NCI-H345 treated with DMSO at 0.1 percent for 48 hours (cell line): ENCODE results near the gene GALNT1.

Experiments
- DNase-seq: peaks from one replicate; lab custom pipeline; 2025; ENCODE audit not compliant: unreplicated experiment; lab: John Stamatoyannopoulos, UW

The GALNT1 gene

GRCh38 chr18:35616664-35617423 is 35.3 kb downstream of the GALNT1 start:
- no peak for DNase-seq

DNA sequence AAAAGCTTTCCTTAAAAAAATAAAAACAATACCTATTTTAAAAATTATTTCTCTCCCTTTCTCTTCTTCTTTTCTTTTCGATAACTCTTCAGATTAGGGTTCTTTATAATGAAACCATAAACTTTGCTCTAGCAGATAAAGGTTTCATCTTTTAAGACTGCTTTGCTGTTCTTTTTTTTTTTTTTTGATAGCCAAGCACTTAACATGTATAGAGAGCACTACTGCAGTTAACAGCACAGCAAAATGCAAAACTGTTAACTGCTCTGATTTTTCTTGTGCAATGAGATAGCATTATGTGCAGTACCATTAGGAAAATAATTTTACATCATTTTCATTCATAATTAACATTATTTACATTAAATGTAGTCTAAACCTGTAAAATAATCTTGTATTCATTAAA is 36.3 kb downstream of the GALNT1 start:
- DNase-seq = no peak

GRCh38 chr18:35618289-35618688 is 36.7 kb downstream of the GALNT1 start:
- no peak for DNase-seq

DNA sequence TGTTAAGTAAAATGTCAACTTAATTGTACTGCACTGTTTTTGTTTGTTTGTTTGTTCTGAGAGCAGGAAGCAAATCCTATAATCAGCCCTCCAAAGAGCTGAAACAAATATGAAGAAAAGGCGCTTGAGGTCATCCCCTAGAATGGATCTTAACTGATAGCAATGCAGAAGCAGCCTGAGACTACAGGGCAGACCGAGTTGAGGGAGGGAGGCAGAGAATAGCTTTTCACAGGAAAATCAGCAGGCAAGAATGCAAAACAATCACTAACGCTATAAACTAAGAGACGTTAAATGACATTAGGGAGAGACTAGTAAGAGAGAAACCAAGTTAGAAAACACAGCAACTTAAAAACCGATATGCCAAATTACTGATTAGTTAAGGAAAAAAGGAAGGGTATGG is 37.2 kb downstream of the GALNT1 start:
- no peak for DNase-seq

- DNase-seq = no peak
Observed at GRCh38 chr18:35619464-35619863, 37.9 kb downstream of the GALNT1 start.

DNA sequence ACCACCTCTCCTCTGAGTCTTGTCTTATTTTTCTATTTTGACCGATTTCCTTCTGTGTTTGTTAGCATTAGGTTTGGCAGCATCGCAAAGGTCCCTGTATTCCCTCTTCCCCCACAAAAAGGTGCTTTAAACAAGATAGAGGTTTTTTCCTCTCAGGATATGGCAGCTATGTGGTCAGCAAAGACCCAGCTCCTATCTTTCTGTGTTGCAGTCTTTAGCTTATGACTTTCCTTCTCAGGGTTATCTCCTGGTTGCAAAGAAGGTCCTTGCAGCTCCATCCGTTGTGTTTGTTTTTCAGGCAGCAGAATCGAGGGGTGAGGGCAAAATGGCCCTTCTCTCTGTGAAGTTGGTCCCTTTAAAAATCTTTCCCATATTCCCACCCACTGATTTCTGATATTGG is 38.4 kb downstream of the GALNT1 start:
- DNase-seq = no peak

DNA sequence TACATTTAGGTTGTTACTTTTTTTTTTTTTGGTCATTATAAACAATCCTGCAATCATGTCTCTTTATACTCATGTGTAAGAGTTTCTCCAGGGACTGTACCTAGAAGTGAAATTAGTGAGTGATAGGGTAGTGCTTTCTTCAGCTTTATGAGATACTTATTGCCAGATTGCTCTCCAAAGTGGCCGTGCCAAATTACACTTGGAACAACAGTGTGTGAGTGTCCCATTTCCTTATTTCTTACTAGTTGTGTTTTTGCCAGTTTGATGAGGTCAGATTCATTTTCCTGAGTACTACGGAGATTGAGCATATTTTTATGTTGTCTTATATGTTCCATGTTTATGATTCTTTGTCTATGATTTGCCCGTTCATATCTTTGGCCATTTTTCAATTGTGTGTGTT is 39.2 kb downstream of the GALNT1 start:
- DNase-seq = no peak

GRCh38 chr18:35623255-35623654 is 41.7 kb downstream of the GALNT1 start:
- DNase-seq = no peak

DNA sequence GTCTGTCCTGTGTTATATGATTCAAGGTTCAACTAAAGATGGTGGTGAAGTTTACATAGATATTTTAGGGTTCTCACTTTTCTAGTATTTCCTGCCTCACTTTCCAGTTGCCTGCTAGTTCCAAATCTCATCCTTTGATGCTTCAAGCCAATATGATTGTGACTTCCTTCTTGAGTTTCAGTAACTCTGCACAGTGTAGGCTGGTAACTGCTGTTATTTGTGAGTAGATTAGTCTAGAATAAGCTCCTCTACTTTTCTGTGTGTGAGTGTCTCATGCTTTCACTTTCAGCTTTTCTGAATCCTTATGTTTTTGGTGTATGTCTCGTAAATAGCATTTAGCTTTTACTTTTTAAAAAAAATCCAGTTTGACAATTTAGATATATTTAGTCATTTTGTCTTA is 42.6 kb downstream of the GALNT1 start:
- no peak for DNase-seq

DNA sequence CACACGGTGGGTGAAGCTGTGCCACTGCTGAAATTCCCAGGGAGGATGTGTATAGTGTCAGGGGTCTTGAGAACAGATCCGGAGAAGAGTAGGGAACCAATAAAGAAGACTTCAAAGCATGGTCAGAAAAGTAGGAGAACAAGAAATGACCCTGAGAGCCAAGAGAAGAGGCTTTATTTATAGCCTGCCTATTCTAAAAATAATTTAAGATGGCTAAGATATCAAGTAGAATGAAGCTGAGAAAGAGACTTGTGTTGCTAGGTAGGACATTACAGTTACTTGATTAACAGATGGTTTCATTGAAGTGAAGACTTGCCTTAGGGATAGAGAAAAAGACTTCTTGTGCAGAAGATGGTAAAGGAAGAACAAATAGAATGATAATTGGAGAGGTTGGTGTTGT is 43.7 kb downstream of the GALNT1 start:
- no peak for DNase-seq

DNA sequence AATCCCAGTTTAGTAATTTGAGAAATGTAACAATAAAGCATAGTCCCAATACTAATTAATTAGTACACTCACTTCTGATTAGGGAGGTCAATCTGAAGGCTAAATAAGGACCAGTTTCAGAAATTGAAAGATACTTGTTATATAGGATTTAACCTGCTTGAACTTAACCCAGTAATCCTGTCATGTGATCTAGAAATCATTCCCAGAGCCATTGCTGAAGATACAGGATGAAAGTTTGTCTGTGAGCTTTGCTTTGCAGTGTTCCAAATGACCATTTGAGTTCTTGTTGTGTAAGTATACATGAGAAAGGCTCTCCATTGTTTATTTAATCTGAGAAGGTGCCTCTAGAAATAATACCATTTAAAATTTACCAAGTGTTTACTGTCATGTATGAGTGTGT is 52.2 kb downstream of the GALNT1 start:
- DNase-seq = no peak

DNA sequence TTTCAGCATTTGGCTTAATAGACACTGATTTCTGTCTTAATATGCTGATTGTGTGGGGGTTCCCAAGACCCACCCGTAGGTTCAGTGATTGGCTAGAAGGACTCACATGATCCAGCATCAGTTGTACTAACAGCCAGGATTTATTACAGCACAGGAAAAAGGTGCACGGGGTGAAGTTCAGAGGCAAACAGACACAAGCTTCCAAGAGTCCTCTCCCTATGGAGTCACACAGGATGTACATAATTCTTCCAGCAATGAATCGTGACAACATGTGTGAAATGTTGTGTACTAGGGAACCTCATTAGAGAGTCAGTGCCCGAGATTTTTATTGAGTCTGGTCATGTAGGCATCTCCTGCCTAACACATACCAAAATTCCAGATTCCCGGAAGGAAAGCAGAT is 52.8 kb downstream of the GALNT1 start:
- no peak for DNase-seq

DNA sequence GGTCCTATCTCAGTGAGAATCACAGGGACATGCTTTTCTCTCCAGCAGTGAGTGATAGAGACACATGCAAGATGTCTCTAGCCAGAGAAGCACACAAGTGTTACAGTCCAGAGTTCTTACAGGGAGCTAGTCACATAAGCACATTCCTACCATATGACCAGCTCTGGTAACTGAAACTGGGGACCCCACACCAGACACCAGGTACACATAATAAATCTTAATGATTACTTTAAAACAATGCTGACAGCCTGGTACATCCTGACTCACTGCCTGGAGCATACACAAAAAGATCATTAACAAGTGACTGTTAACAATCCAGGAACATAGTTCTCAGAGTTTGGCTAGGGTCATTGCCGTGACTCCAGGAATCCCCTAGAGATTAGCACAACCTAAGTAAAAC is 53.6 kb downstream of the GALNT1 start:
- no peak for DNase-seq

- no peak for DNase-seq
Observed at GRCh38 chr18:35637227-35637626, 55.7 kb downstream of the GALNT1 start.

DNA sequence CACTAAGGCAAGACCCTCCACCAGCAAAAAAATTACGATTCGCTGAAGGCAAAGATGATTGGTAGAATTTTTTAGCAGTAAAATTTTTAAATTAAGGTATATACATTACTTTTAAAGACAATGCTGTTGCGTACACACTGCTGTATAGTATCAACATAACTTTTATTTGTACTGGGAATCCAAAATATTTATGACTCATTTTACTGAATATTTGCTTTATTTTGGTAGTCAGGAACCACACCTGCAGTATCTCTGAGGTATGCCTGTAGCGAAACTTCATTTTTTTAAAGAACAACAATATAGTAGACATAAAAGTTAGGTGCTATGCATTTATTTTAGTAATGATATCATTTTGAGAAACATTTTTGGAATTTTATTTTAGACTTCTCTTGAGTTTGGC is 57.8 kb downstream of the GALNT1 start:
- no peak for DNase-seq

DNA sequence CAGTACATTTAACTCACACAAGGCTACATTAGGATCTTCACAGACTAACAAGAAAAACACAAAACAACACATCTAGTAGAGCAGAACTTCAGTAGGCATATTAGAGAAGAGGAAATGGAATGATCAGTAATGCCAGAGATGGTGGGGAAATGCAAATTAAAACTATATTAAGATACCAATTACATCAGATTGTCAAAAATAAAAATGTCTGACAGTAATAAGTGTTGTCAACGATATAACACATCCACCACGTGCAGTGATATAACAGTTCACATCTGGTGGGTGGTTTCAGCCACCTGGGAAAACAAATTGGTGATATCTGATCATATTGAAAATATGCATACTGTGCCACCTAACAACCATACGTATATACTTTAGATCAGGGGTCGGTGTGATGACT is 59.9 kb downstream of the GALNT1 start:
- no peak for DNase-seq

DNA sequence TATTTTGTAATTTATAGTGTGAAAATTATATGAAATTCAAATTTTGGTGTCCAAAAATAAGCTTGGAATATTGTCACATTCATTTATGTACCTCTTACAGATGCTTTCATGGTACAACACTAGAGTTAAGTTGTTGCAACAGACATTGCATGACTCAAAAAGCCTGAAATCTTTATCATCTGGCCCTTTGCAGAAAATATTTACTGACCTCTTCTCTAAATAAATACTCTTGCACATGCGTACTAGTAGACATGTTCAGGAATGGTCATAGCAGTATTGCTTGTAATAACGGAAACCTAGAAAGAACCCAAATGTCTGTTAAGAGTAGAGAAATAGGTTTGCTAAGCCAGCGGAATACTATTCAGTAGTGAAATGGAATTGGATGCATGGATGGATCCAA is 60.4 kb downstream of the GALNT1 start:
- DNase-seq = no peak

DNA sequence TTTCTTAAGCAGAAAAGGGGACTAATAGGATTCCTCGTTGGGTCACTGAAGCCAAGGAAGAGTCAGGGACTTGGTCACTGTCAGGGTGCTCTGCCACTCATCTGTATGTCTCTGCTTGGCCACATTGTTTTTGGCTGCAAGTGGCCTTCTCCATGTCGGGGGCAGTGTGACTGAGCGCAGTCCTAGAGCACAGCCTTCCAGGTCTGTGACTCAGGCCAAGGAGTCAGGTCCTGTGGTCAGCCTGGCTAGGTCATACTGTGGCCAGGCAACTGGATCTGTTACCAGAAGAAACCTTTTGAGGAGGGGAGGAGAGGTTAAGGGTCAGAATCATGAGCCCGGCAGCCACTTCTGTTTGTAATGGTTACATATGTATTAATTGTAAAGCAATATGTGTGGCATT is 61.3 kb downstream of the GALNT1 start:
- DNase-seq = no peak

DNA sequence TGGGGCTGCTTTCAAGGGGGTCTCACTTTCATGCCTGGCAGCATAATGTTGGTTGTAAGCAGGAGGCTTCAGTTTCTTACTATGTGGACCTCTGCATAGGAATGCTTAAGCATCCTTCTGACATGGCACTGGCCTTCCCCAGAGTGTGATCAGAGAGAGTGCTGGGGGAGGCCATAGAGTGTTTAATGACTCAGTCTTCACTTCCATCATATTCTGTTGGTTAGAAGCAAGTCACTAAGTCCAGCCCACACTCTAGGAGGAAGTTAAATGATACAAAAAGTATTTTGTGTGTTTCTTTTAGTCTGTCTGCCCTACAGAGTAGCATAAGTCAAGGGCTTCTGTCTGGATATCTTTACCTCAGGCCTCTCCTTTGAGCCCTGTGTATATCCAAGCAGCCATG is 64.9 kb downstream of the GALNT1 start:
- DNase-seq = no peak

DNA sequence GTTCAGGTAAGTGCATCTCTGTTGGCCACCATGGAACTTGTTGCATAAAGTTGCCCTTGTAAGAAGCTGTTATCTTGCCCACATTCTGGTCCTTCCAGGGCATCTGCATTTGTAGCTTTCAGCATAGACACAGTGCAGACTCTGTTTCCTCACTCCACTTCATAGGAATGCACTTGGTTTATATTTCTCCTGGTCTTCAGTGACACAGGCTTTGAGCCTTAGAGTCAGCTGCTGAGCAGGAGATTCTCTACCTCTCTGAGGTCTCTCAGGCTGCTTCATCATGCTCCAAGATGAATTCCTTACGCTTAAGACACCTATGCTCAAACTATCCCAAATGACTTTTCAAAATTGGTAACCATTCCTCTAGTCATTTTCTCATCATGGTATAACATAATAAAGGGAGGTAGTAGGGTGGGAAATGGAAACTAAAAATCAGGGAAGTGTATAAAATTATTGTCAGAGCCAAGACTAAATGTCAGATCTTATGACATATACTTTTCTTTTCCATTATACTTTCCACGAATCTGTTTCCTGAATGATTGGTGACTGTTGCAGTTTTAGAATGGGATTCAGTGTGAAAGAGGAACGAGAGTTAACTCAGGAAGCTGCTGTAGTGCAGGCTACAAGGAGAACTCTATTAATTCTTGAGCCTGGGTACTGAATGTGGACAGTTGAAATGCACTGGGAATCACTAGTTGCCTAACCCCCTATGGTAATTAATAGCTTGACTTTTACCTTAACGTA is 72.0 kb downstream of the GALNT1 start:
- no peak for DNase-seq

- no peak for DNase-seq
Observed at GRCh38 chr18:35658112-35658511, 76.6 kb downstream of the GALNT1 start.

GRCh38 chr18:35661483-35662146 is 80.1 kb downstream of the GALNT1 start:
- DNase-seq = no peak
